Hematopoietic multipotent progenitor cell (in vitro differentiated cells): Measurements from ENCODE around the gene ANKRD28. TPM values are rescaled to one million over a fixed set of nuclear protein-coding genes. Genes with fewer than 3 reads are reported as not detected.
A peak's percentile ranks its signal among the peaks of the same experiment; 100 is the strongest.
"Not testable (repeated sequence)": the region's sequence is repeated elsewhere in the genome, so short reads cannot be mapped to it uniquely, and the experiment has no call there.

Experiments used
- DNase-seq, 3 donors: peaks; one replicate each; pipeline ENCODE4 v3.0.0-alpha.2; 2011 to 2015; ENCODE audit warnings: low read depth in 2 of 3, low spot score in 2 of 3
- total RNA-seq: library from RNA; depleted of rRNA; stranded (reverse); fragments of >200 nt; gene quantifications from one replicate; pipeline ENCODE4 v1.2.3, GENCODE V29; 2012

The ANKRD28 gene
- 403 TPM for total RNA-seq

GRCh38 chr3:15797642-15798303 is at the start of gene ANKRD28:
ANKRD28 (minus strand) TSS chr3:15797979; CDS start chr3:15796521, 1,458 bp downstream.
- peak in 2 of 3 donors; percentile 87 to 95 for DNase-seq

DNA sequence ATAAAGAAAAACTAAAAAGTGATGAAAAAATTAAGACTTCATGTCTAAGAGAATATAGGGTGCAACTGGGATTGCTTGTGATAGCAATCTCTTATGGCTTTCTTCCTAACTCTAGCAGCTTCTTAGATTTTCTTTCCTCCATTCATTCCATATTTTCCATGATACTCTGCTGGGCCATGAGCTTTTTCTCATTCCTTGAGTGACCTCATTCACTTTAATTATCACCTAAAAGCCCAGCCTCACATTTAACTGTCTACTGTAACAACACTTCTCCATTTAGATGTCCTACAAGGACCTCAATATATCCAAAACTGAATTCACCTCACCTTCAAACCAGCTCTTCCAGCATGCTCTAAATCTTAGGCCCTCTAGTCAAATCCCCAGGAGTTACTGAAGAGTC is 49.5 kb upstream of the ANKRD28 start:
- DNase-seq: no peak

GRCh38 chr3:15846606-15847005 is 48.8 kb upstream of the ANKRD28 start:
- no peak for DNase-seq

DNA sequence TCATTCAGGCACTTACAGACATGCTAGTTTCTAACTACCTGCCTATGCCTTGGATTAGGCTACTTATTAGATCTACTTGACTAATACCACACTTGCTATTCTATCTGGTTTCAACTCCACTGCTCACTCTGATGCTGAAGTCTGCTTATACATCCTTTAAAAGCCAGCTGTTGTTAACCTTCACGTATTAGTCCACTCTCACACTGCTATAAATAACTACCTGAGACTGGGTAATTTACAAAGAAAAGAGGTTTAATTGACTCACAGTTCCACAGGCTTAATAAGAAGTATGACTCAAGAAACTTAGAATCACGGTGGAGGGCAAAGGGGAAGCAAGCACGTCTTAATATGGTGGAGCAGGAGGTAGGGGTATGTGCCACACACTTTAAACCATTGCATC is 47.7 kb upstream of the ANKRD28 start:
- no peak for DNase-seq

GRCh38 chr3:15844889-15845288 is 47.1 kb upstream of the ANKRD28 start:
- no peak for DNase-seq

DNA sequence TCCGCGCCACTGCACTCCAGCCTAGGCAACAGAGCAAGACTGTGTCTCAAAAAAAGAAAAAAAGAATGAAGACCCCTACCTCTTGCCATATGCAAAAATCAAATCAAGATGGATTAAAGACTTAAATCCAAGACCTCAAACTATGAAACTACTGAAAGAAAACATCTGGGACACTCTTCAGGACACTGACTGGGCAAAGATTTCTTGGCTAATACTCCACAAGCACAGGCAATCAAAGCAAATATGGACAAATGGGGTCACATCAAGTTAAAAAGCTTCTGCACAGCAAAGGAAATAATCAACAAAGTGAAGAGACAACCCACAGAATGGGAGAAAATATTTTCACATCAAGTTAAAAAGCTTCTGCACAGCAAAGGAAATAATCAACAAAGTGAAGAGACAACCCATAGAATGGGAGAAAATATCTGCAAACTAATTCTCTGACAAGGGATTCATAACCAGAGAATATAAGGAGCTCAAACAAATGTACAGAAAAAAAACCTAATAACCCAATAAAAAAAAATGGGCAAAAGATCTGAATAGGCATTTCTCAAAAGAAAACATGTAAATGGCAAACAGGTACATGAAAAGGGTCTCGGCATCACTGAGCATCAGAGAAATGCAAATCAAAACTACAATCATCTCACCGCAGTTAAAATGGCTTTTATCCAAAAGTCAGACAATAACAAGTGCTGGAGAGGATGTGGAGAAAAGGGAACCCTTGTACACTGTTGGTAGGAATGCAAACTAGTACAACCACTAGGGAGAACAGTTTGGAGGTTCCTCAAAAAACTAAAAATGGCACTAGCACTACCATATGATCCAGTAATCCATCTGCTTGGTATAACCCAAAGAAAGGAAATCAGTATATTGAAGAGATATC is 43.6 kb upstream of the ANKRD28 start:
- not testable (repeated sequence) for DNase-seq

GRCh38 chr3:15839568-15839967 is 41.8 kb upstream of the ANKRD28 start:
- DNase-seq: no peak

GRCh38 chr3:15831927-15832326 is 34.1 kb upstream of the ANKRD28 start:
- no peak for DNase-seq

GRCh38 chr3:15825016-15825415 is 27.2 kb upstream of the ANKRD28 start:
- DNase-seq: no peak

GRCh38 chr3:15823092-15823491 is 25.3 kb upstream of the ANKRD28 start:
- DNase-seq: no peak

DNA sequence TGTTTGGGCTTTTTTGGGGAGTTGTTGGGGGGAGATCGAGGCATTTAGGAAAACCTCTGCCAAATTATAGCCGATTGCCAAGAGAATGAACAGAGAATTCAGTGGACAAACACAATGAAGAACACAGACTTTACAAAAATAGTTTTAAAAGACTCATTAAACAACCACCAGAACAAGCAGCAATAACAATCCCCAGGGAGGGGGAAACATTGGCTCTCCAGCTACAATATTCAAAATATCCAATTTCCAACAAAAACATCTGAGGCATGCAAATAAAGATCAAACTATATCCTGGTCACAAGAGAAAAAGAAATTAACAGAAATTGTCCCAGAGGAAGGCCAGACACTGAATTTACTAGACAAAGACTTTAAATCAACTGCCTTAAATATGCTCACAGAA is 24.5 kb upstream of the ANKRD28 start:
- DNase-seq: no peak

DNA sequence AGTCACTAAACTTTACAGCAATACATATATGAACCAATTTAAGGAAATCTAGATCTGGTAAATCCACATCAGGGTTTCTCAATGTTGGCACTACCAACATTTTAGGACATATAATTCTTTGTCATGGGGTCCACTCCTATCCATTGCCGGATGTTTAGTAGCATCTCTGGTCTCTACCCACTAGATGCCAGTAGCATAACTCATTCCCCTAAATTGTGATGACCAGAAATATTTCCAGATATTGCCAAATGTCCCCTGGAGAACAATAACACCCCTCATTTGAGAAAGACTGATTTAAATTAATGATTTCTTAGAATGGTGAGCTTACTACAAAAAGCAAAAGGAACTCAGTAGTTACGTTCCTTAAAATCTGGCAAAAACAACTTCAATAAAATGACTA is 23.1 kb upstream of the ANKRD28 start:
- DNase-seq: no peak

DNA sequence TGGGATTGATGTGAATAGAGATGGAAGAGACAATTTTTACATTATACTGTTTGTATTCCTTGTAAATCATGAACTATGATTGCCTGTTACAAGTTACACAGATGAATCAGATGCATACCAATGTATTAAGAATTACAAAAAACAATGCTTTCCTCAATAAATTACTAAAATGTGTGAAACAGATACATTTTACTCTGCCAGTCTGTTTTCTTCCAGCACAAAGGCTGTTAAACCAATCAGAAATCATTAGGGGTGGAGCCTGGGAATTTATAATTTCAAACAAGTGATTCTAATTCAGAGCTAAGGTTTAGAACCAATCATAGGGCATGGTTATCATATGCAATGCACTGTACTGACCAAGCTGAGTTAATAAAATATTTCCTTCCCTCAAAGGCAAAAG is 21.8 kb upstream of the ANKRD28 start:
- no peak for DNase-seq

- no peak for DNase-seq
Measured at GRCh38 chr3:15819043-15819442, 21.3 kb upstream of the ANKRD28 start.

- DNase-seq: peak in 2 of 3 donors; percentile 67 to 89
Measured at GRCh38 chr3:15815696-15816095, 17.9 kb upstream of the ANKRD28 start.

GRCh38 chr3:15813079-15813478 is 15.3 kb upstream of the ANKRD28 start:
- not testable (repeated sequence) for DNase-seq

DNA sequence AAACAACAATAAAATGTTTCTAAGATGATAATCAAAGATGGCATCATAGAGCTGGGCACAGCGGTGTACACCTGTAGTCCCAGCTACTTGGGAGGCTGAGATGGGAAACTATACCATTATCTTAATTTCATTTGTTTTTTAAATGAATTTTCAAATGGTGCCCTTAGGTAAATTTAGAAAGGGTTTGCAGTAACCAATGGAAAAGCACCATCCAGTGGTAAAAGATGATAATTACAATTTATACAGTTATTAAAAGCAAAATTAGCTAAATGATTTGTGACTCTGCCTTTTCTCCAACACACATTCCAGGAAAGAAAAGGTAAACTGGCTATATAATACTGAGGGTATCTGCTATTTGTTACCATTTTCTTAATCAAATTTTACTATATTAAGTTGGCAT is 14.4 kb upstream of the ANKRD28 start:
- peak in 1 of 3 donors; percentile 69 for DNase-seq

DNA sequence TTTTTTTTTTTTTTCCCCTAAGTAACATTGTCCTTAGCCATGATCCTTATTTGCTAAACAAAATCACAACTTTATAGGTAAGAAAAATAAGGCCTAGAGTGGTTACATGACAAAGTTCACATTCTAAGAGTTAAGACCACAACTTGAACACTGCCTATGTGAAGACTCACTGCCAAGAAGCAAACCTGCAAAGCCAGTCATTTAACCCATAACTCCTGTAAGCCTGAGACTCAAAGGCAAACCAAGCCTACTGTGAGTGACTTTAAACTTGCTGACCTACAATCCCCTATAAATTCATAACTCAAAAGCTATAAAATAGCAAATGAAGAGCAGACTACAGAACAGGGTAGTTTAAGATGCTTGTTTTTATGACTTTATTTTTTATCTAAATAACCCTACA is 12.9 kb upstream of the ANKRD28 start:
- no peak for DNase-seq

GRCh38 chr3:15809313-15809712 is 11.5 kb upstream of the ANKRD28 start:
- no peak for DNase-seq

DNA sequence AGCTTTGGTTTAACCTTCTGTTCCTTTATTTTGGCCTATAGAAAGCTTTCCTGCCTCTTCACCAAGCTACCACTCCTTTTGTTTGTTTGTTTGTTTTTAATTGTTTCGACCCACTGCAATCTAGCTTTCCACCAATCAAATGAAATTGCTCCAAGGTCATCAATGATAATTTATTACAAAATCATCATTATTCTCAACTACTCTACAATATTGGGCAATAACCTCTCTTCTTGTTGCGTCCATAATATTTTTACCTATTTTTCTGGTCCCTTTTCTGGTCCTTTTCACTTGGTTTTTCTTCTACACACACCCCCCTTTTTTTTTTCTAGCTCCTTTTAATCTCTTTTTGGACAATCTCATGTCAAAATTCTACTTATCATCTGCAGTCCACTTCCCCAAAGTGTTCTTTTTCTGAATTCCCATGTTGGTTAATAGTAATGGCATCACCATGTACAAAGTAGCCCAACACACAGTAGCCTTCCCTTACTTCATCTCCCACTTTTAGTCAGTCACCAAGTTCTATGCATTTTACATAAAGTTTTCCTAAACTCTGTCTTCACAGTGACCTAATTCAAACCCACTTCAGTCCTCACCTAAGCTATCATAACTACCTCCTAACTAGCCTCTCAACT is 11.0 kb upstream of the ANKRD28 start:
- DNase-seq: no peak

DNA sequence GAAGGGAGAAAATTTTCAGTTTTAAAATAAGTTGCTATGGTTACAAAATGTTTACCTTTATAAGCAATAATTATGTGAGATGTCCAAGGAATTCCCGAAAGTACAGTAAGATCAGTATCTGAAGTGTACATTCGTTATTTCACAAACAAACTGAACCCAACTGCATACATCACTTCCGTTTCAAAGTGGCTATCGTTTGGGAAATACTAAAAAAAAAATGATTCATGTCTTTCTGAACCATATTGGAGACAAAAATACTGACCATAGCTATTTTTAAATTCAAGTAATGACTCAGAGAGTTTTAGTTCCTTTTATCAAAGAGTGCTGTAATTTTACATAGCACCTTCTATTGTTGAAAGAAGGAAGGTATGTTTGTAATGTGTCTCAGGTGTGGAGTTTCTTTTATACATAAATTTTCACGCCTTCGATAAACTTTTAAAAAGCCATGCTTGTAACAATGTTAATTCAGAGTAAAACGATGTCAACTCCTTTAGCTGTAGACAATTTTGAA is 8.0 kb upstream of the ANKRD28 start:
- peak in 2 of 3 donors; percentile 79 to 91 for DNase-seq
